Aorta (tissue), 5 donors: ENCODE results near the gene NTRK3. TPM values are rescaled to one million over a fixed set of nuclear protein-coding genes. Genes with fewer than 3 reads are reported as not detected.

Experiments
- ATAC-seq: fragments of 200-7000 bp; cut with Tn5 transposase; one replicate; pipeline ENCODE4 v1.9.1; 2022; ENCODE audit warnings: moderate library complexity; ENCODE audit not compliant: low FRiP score
- DNase-seq, 2 donors: peaks; one replicate each; pipeline ENCODE4 v3.0.0-alpha.2; 2020
- H3K27ac ChIP-seq, 2 donors: one replicate each; pipeline ENCODE4 v1.5.1; 2013; ENCODE audit warnings: low read length in 2 of 2, mild to moderate bottlenecking in 2 of 2, moderate library complexity in 2 of 2, control low read depth in 1 of 2, inconsistent platforms in 1 of 2, low read depth in 1 of 2
- H3K27me3 ChIP-seq, 2 donors: one replicate each; pipeline ENCODE4 v1.6.1; 2013; ENCODE audit warnings: control low read depth in 1 of 2, low read length in 1 of 2, mild to moderate bottlenecking in 1 of 2, moderate library complexity in 1 of 2; ENCODE audit not compliant: insufficient read depth in 2 of 2, control insufficient read depth in 1 of 2
- H3K36me3 ChIP-seq, 2 donors: one replicate each; pipeline ENCODE4 v1.6.1; 2013; ENCODE audit warnings: control low read depth in 1 of 2, low read length in 1 of 2, mild to moderate bottlenecking in 1 of 2; ENCODE audit not compliant: insufficient read depth in 2 of 2, control insufficient read depth in 1 of 2
- H3K4me1 ChIP-seq, 2 donors: one replicate each; pipeline ENCODE4 v1.6.1; 2013; ENCODE audit warnings: low read length in 2 of 2, control low read depth in 1 of 2, mild to moderate bottlenecking in 1 of 2, moderate library complexity in 1 of 2; ENCODE audit not compliant: insufficient read depth in 2 of 2, control insufficient read depth in 1 of 2
- H3K4me3 ChIP-seq, 2 donors: one replicate each; pipeline ENCODE4 v1.5.1; 2013; ENCODE audit warnings: low read length in 2 of 2, control low read depth in 1 of 2, mild to moderate bottlenecking in 1 of 2
- H3K9me3 ChIP-seq: one replicate; pipeline ENCODE4 v1.6.1; 2013; ENCODE audit warnings: mild to moderate bottlenecking, low read length; ENCODE audit not compliant: control insufficient read depth
- WGBS, 2 donors: extraction: QIAGEN DNeasy Blood & Tissue Kit; methylation state at CpG; one replicate each; pipeline ENCODE4 v1.1.7; 2013; 5-methylcytosine and 5-hydroxymethylcytosine counted together
- intact Hi-C, 2 donors: fragments of 100-400 bp; cut with DNase I; formaldehyde crosslinking; loops; one replicate each; pipeline versions ENCODE4 v1.14.2 to v1.15.0; 2022
- polyA plus RNA-seq, 2 donors: library from polyadenylated mRNA; stranded (reverse); fragments of 200-250 nt; gene quantifications; one replicate each; pipeline ENCODE4 v1.2.3, GENCODE V29; 2013
- total RNA-seq, 2 donors: library from RNA; stranded (reverse); fragmentation: NEBNext Ultra II Directional; extraction: Animal tissue kit (Norgen Biotek cat#: 25700); gene quantifications; one replicate each; pipeline ENCODE4 v1.2.1, GENCODE V29; 2021
- donor health status: healthy with polysubstance abuse.
- donor health status: Bipolar disorder and iron deficiency.
- donor health status: DM: no; HTN: no; CAD: no.
- donor health status: DM: no; HTN: no; CAD: no.
- donor health status: DM: yes; HTN: yes; CAD: no.

The NTRK3 gene
- total and polyA plus RNA-seq, 4 donors = 8.9 to 84.0 (median 79.6) TPM

- Histone ChIP-seq H3K4me3 (no peak overlapping the region), H3K27ac (peak overlapping the region in 1 of 2 donors; percentile 42), H3K4me1 (peaks cover 4 to 22% of the 10 kb centered on the region in 2 donors), H3K36me3 (no peaks in the 10 kb centered on the region), H3K27me3 (no peaks in the 10 kb centered on the region), H3K9me3 (no peaks in the 10 kb centered on the region)
- peak; percentile 73 for ATAC-seq
- intact Hi-C loops = loop anchor here in 1 of 2 donors (10.0 kb wide), 1 partner anchor 511 kb away; no protein-coding TSS in a partner anchor
- 7% methylated on average over 7 of the region's 7 CpGs for WGBS, 2 donors
- peak in 1 of 2 donors; percentile 67 for DNase-seq
Observed at GRCh38 chr15:88125576-88125975, 131.0 kb downstream of the NTRK3 start.

GRCh38 chr15:88124199-88124598, 132.3 kb downstream of the NTRK3 start:
- no peak for ATAC-seq
- Histone ChIP-seq H3K4me3 (no peak overlapping the region), H3K9me3 (no peaks in the 10 kb centered on the region), H3K36me3 (no peaks in the 10 kb centered on the region), H3K27me3 (no peaks in the 10 kb centered on the region), H3K4me1 (peaks cover 4 to 24% of the 10 kb centered on the region in 2 donors), H3K27ac (no peak overlapping the region)
- no peak for DNase-seq
- intact Hi-C loops = loop anchor here in 1 of 2 donors (10.0 kb wide), 1 partner anchor 509 kb away; no protein-coding TSS in a partner anchor
- WGBS, 2 donors = 75 to 77% methylated on average over 5 of the region's 5 CpGs

- no peak for DNase-seq
- no peak for ATAC-seq
- H3K27ac ChIP-seq = no peak overlapping the region
- peaks cover 1 to 18% of the 10 kb centered on the region in 2 donors for H3K4me1 ChIP-seq
- WGBS, 2 donors = 86 to 90% methylated on average over 2 of the region's 2 CpGs
- no peaks in the 10 kb centered on the region for H3K36me3 ChIP-seq
- no peaks in the 10 kb centered on the region for H3K9me3 ChIP-seq
- intact Hi-C loops = loop anchor here in 1 of 2 donors (10.0 kb wide), 1 partner anchor 507 kb away; no protein-coding TSS in a partner anchor
- no peaks in the 10 kb centered on the region for H3K27me3 ChIP-seq
- H3K4me3 ChIP-seq = no peak overlapping the region
Observed at GRCh38 chr15:88121968-88122530, 134.5 kb downstream of the NTRK3 start.

GRCh38 chr15:88120026-88120425, 136.5 kb downstream of the NTRK3 start:
- WGBS, 2 donors = 67 to 69% methylated on average over 3 of the region's 3 CpGs
- ATAC-seq (no peak), DNase-seq (no peak)
- Histone ChIP-seq H3K9me3 (no peaks in the 10 kb centered on the region), H3K4me3 (no peak overlapping the region), H3K27ac (no peak overlapping the region), H3K4me1 (peaks cover 0 to 8% of the 10 kb centered on the region in 2 donors), H3K27me3 (no peaks in the 10 kb centered on the region), H3K36me3 (no peaks in the 10 kb centered on the region)
- intact Hi-C loops = loop anchor here in 1 of 2 donors (10.0 kb wide), 1 partner anchor 505 kb away; no protein-coding TSS in a partner anchor

- Histone ChIP-seq H3K27ac (no peak overlapping the region), H3K9me3 (no peaks in the 10 kb centered on the region), H3K4me3 (no peak overlapping the region), H3K4me1 (peaks cover 0 to 8% of the 10 kb centered on the region in 2 donors), H3K27me3 (no peaks in the 10 kb centered on the region), H3K36me3 (no peaks in the 10 kb centered on the region)
- intact Hi-C loops = no loop called here
- ATAC-seq (no peak), DNase-seq (no peak)
- WGBS, 2 donors = 43 to 55% methylated on average over 7 of the region's 7 CpGs
Observed at GRCh38 chr15:88118741-88119140, 137.8 kb downstream of the NTRK3 start.

GRCh38 chr15:88118035-88118434, 138.5 kb downstream of the NTRK3 start:
- Histone ChIP-seq H3K27ac (no peak overlapping the region), H3K4me1 (peaks cover 0 to 8% of the 10 kb centered on the region in 2 donors), H3K9me3 (no peaks in the 10 kb centered on the region), H3K36me3 (no peaks in the 10 kb centered on the region), H3K27me3 (no peaks in the 10 kb centered on the region), H3K4me3 (no peak overlapping the region)
- intact Hi-C loops = no loop called here
- DNase-seq = no peak
- no peak for ATAC-seq
- WGBS, 2 donors = 67 to 76% methylated on average over 6 of the region's 6 CpGs

GRCh38 chr15:88115486-88116152, 140.9 kb downstream of the NTRK3 start:
- intact Hi-C loops = no loop called here

GRCh38 chr15:88113613-88114308, 142.8 kb downstream of the NTRK3 start:
- WGBS, 2 donors = 26 to 57% methylated on average over 1 of the region's 1 CpG
- Histone ChIP-seq H3K4me1 (peaks cover 0 to 5% of the 10 kb centered on the region in 2 donors), H3K4me3 (no peak overlapping the region), H3K27ac (no peak overlapping the region), H3K27me3 (no peaks in the 10 kb centered on the region), H3K36me3 (no peaks in the 10 kb centered on the region), H3K9me3 (no peaks in the 10 kb centered on the region)
- no peak for ATAC-seq
- no peak for DNase-seq
- intact Hi-C loops = no loop called here

More at GRCh38 chr15:88115486-88116152, 140.9 kb downstream of the NTRK3 start:
- Histone ChIP-seq H3K4me1 (peaks cover 0 to 8% of the 10 kb centered on the region in 2 donors), H3K9me3 (no peaks in the 10 kb centered on the region), H3K27me3 (no peaks in the 10 kb centered on the region), H3K36me3 (no peaks in the 10 kb centered on the region), H3K4me3 (no peak overlapping the region), H3K27ac (no peak overlapping the region)
- 8 to 13% methylated on average over 12 of the region's 12 CpGs for WGBS, 2 donors
- DNase-seq (peak in 1 of 2 donors; percentile 50), ATAC-seq (peak; percentile 13)
